Measurements from ENCODE around the gene ZNF513. TPM values are rescaled to one million over a fixed set of nuclear protein-coding genes. Genes with fewer than 3 reads are reported as not detected.

Gene ZNF513
- total RNA-seq, 1 experiment from 2014 or later = 12.8 TPM

DNA sequence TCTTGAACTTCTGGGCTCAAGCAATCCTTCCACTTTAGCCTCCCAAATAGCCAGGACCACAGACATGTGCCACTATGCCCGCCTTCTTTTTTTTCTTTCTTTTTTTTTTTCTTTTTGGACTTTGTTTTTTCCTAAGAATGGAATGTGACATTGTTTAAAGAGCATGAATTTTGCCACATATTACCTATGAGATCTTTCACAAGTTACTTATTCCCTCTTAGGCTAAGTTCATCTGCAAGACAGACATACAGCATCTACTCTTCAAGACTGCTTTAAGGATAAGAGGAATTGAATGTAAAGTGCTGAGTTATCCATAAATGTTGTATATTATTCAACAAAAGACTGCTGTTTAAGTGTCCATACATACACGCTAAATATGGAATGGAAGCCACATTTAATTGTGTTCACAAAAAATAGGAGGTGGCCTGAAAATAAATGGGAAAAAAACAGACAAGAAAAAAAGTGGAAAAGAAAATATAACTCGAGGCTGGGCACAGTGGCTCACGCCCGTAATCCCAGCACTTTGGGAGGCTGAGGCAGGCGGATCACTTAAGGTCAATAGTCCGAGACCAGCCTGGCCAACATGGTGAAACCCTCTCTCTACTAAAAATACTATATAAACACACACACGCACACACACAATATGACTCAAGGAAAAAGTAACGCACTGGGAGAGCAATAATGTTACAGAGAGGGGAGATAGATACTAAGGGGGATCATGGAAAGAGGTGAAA, 32.1 kb upstream of the ZNF513 start:
- Histone ChIP-seq H3K36me3 (ENCODE audit: control insufficient read depth in 1 of 2, insufficient read depth in 2 of 2, low read length in 2 of 2) (peaks cover under 1 to 3% of the 10 kb centered on the region in 2 experiments; a peak in 1 of 4 replicates), H2AFZ (ENCODE audit: low read depth, low read length, poor library complexity, severe bottlenecking) (no peak overlapping the region), H3K27me3 (ENCODE audit: insufficient read depth, low read length) (no peaks in the 10 kb centered on the region), H3K9ac (ENCODE audit: low read length) (no peak overlapping the region), H3K27ac (ENCODE audit: low read depth, low read length) (no peak overlapping the region), H4K20me1 (ENCODE audit: insufficient read depth) (no peaks in the 10 kb centered on the region; the same call in 1 of the 2 replicates), H3K4me3 (replicated peaks in 1 of 2; ENCODE audit: low read depth in 1 of 2, low read length in 2 of 2) (no peak overlapping the region), H3K9me3 (ENCODE audit: control insufficient read depth in 1 of 2, insufficient read depth in 1 of 2, low read depth in 1 of 2, low read length in 2 of 2) (no peaks in the 10 kb centered on the region), H3K4me2 (ENCODE audit: low read length) (no peak overlapping the region), H3K4me1 (ENCODE audit: control insufficient read depth in 1 of 2, insufficient read depth in 2 of 2, low read length in 2 of 2) (peaks cover 4 to 26% of the 10 kb centered on the region in 2 experiments; a peak in 3 of 4 replicates), H3K79me2 (ENCODE audit: insufficient read depth, low read length) (peaks cover 18% of the 10 kb centered on the region), H3K9me2 (ENCODE audit: insufficient read depth) (no peaks in the 10 kb centered on the region)
- no TSS peak for BruUV-seq (replicated peaks)
- POLR2A ChIA-PET = no interaction called here
- CTCF ChIA-PET = no interaction called here
- DNase-seq (ENCODE audit: low read depth, low spot score) (no peak), ATAC-seq (no peak)
- RAD21 ChIA-PET (ENCODE audit: low non-redundant PET in 1 of 2, low total read pairs in 2 of 2, uncharacterized antibody in 2 of 2, unreplicated experiment in 2 of 2) = no interaction called here
- intact Hi-C loops (cut with micrococcal nuclease) = no loop called here
- TF ChIP-seq CBX3 (IDR thresholded peaks at IDR 0.05; ENCODE audit: low read depth) (no peak), SP1 (IDR thresholded peaks at IDR 0.05; ENCODE audit: low read depth) (no peak), EZH2 (IDR thresholded peaks at IDR 0.05) (no peak), ZNF274 (IDR thresholded peaks at IDR 0.05; ENCODE audit: low read depth, low read length) (no peak), RAD21 (IDR thresholded peaks at IDR 0.05; ENCODE audit: low read depth) (no peak), EGR1 (IDR thresholded peaks at IDR 0.05; ENCODE audit: low read depth) (no peak), SIN3A (IDR thresholded peaks at IDR 0.05; ENCODE audit: low read depth) (no peak)
- TF ChIP-seq, protein P1, sequence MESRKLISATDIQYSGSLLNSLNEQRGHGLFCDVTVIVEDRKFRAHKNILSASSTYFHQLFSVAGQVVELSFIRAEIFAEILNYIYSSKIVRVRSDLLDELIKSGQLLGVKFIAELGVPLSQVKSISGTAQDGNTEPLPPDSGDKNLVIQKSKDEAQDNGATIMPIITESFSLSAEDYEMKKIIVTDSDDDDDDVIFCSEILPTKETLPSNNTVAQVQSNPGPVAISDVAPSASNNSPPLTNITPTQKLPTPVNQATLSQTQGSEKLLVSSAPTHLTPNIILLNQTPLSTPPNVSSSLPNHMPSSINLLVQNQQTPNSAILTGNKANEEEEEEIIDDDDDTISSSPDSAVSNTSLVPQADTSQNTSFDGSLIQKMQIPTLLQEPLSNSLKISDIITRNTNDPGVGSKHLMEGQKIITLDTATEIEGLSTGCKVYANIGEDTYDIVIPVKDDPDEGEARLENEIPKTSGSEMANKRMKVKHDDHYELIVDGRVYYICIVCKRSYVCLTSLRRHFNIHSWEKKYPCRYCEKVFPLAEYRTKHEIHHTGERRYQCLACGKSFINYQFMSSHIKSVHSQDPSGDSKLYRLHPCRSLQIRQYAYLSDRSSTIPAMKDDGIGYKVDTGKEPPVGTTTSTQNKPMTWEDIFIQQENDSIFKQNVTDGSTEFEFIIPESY (IDR thresholded peaks at IDR 0.05; ENCODE audit: extremely low read depth, insufficient replicate concordance, low read length) = no peak
- TF ChIP-seq, protein P2, sequence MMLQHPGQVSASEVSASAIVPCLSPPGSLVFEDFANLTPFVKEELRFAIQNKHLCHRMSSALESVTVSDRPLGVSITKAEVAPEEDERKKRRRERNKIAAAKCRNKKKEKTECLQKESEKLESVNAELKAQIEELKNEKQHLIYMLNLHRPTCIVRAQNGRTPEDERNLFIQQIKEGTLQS (IDR thresholded peaks at IDR 0.05) = no peak
